T-helper 1 cell (primary cell): ENCODE results near the gene KNTC1.
"Not testable (repeated sequence)": the region's sequence is repeated elsewhere in the genome, so short reads cannot be mapped to it uniquely, and the experiment has no call there.

ENCODE experiments used
- DNase-seq, 5 donors: peaks; one replicate each; pipeline ENCODE4 v3.0.0-alpha.2; 2012 to 2020

The KNTC1 gene

DNA sequence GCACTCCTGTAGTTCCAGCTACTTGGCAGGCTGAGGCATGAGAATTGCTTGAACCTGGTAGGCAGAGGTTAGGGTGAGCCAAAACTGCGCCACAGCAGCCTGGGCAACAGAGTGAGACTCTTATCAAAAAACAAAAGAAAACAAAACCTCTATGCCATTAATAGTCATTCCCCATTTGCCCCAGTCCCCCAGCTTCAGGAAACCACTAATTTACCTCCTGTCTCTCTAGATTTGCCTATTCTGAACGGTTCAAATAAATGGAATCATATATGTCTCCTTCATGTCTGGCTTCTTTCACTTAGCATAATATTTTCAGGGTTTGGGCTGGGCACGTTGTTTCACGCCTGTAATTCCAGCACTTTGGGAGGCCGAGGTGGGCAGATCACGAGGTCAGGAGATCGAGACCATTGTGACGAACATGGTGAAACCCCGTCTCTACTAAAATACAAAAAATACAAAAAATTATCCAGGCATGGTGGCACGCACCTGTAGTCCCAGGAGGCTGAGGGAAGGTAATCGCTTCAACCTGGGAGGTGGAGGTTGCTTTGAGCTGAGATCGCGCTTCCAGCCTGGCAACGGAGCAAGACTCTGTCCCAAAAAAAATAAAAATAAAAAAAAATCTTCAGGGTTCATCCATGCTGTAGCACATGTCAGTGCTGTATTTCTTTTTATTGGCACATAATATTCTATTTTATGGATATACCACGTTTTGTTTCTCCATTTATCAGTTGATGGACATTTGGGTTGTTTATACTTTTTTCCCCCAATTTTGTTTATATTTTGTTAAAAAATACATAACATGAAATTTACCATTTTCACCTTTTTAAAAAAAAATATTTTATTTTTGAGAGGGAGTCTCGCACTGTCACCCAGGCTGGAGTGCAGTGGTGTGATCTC lies 31.9 kb downstream of the KNTC1 start:
- DNase-seq = no peak

DNA sequence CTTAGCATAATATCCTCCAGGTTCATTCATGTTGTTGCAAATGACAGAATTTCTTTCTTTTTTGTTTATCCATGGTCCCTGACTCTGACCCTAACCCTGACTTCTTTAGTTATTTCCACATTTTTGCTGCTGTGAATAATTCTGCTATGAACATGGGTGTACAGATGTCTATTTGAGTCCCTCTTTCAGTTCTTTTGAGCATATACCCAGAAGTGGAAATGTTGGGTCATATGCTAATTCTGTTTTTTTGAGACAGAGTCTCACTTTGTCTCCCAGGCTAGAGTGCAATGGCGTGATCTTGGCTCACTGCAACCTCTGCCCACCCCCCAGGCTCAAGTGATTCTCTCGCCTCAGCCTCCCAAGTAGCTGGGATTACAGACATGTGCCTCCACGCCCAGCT lies 33.1 kb downstream of the KNTC1 start:
- no peak for DNase-seq

DNA sequence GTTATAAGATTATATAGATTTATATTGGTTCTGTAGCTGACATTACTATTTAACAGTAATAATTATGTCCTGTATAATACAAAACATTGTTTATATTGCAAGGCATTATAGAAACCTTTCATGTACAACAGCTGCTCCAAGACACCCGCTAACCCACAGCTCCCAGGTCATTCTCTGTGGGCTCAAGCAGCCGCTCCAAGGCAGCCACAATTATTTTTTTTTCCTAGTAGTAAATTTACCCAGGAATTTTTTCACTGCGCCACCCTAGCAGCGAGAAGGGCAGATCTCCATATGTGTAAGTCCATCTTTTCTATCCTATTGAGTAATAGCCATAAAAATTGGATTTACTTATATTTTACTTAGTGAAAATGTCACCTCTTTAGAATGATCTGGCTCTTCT lies 36.3 kb downstream of the KNTC1 start:
- no peak for DNase-seq

GRCh38 chr12:122566816-122567215 lies 39.8 kb downstream of the KNTC1 start:
- DNase-seq = not testable (repeated sequence)

DNA sequence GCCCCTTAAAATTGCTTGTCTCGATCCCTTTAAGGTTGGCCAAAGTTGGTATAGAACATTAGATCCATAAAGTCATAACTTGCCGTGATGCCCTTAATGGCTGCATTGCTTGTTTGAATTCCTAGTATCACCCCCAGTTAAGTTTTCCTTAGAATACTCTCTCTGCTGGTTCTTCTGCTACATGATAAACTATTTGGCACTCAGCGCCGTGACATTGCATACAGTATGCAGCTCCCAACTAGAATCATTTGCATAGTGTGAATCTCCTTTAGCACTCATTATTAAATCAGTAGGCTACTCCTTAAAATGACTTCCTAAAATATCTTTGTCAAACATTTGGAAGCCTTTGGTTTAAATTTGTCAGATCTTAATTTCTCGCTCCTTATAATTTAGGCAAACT lies 42.2 kb downstream of the KNTC1 start:
- DNase-seq = no peak

DNA sequence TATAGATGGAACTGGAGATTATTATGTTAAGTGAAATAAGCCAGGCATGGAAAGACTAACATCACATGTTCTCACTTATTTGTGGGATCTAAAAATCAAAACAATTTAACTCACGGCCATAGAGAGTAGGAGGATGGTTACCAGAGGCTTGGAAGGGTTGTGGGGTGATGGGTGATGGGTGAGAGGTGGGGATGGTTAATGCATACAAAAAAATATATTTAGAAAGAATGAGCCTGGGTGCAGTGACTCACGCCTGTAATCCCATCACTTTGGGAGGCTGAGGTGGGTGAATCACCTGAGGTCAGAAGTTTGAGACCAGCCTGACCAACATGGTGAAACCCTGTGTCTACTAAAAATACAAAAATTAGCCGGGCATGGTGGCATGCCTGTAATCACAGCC lies 43.0 kb downstream of the KNTC1 start:
- DNase-seq = not testable (repeated sequence)

- DNase-seq = no peak
These were observed 44.8 kb downstream of the KNTC1 start for GRCh38 chr12:122571821-122572220.

- not testable (repeated sequence) for DNase-seq
These were observed 56.2 kb downstream of the KNTC1 start for GRCh38 chr12:122583294-122583693.

- no peak for DNase-seq
These were observed 57.3 kb downstream of the KNTC1 start for GRCh38 chr12:122584177-122584863.

GRCh38 chr12:122590990-122591389 lies 63.9 kb downstream of the KNTC1 start:
- no peak for DNase-seq

DNA sequence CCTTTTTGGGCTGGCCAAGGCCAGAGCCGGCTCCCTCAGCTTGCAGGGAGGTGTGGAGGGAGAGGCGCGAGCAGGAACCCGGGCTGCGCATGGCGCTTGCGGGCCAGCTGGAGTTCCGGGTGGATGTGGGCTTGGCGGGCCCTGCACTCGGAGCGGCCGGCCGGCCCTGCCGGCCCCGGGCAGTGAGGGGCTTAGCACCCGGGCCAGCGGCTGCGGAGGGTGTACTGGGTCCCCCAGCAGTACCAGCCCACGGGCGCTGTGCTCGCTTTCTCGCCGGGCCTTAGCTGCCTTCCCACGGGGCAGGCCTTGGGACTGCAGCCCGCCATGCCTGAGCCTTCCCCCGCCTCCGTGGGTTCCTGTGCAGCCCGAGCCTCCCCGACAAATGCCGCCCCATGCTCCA lies 64.9 kb downstream of the KNTC1 start:
- DNase-seq = not testable (repeated sequence)

DNA sequence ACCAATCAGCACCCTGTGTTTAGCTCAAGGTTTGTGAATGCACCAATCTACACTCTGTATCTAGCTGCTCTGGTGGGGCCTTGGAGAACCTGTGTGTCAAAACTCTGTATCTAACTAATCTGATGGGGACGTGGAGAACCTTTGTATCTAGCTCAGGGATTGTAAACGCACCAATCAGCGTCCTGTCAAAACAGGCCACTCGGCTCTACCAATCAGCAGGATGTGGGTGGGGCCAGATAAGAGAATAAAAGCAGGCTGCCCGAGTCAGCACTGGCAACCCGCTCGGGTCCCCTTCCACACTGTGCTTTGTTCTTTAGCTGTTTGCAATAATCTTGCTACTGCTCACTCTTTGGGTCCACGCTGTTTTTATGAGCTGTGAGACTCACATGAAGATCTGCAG lies 65.5 kb downstream of the KNTC1 start:
- not testable (repeated sequence) for DNase-seq

GRCh38 chr12:122593910-122594309 lies 66.9 kb downstream of the KNTC1 start:
- peak in 1 of 5 donors; percentile 15 for DNase-seq

- DNase-seq = no peak
These were observed 69.8 kb downstream of the KNTC1 start for GRCh38 chr12:122596838-122597237.

DNA sequence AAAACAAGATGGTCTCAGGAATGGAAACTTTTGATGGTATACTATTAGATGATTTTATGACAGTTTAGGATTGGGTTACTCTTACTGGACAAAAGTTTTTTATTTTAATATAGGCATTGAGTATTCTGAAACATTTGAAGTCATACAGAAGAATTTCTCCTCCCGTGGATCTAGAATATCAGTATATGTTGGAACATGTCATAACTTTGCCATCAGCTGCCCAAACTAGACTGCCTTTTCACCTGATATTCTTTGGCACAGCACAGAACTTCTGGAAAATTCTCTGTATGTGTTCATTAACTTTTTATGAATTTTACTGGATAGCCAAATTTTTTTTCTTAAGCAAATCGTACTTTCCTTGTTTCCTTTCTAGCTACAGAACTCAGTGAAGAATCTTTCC lies 75.4 kb downstream of the KNTC1 start:
- DNase-seq = no peak

DNA sequence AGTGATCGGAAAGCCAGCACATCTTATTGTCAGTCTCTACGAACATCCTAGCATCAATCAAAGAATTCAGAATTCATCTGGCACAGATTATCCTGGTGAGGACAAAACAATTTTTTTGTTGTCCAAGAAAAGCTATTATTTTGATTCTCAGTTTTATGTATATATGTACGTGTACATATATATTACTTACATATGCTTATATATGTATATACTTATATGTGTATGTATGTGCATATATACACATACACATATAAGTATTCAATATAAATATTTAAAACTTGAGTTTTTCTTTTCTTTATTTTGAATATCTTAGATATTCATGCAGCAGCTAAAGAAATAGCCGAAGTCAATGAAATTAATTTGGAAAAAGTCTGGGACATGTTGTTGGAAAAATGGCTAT lies 77.9 kb downstream of the KNTC1 start:
- no peak for DNase-seq

DNA sequence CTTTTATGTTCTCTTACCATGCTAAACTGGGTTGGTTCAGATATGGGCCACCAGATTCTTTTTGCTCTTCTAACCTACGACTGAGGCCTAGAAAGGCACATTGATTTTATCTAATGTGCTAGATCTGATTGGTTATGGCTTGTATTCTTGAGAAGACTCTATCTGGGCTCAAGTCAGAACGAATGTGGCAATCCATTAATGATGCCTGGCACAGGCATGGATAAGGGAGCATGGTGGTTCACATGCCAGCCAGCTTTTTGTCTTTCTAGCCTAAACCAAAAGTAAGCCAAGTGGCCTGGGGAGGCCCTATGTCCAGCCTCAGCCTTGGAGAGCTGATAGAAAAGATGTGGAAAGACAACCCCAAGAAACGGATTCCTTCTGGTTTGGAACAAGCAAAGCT lies 82.7 kb downstream of the KNTC1 start:
- no peak for DNase-seq

- no peak for DNase-seq
These were observed 83.2 kb downstream of the KNTC1 start for GRCh38 chr12:122610207-122610606.

DNA sequence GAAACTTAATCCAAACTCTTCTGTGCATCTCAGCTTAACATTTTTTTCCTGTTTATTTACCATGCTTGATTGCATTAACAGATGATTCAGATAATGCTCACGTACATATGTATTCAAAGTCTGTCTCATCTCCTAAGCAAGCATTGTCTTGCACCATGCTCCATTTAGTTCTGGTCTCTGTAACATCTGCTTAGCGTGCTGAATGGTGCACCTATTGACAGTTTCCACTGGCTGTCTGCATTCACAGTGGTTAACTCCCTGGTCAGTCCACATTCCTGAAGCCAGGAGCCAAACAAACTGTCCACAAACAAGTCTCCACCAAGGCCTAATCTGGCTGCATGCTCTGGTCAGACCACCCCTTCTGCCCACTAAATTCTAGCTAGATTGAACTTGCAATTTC lies 83.9 kb downstream of the KNTC1 start:
- DNase-seq = no peak

DNA sequence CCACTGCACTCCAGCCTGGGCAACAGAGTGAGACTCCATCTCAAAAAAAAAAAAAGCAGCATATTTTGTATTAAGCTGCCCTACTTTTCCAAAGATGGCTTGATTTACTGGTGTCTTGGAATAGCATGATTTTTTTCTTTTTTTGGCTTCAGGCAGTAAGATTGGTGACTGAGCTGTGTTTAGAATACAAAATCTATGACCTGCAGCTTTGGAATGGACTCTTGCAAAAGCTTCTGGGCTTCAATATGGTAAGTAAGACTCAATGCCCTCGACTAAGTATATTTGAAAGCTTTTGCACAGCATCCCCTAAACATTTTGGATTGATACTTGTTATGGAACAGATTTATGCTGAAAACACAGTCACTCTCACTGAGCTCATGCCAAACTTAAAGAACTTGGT lies 87.8 kb downstream of the KNTC1 start:
- no peak for DNase-seq

DNA sequence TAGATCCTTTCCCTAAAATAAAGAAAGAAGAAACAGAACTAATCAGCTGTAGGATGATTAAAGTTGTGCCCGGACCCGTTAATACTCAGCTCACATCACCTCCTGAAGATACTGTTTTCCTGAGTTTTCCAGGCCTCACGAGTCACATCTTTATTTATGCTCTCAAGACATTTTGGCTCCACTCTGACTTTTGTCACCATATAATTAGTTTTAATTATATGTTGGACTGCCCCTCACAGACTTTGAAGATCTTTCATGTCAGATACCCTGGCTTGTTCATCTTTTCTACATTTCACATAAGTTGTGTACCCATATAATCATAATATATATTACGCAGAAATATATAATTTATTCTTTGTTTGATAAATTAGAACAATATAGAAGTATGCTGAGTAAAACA lies 88.7 kb downstream of the KNTC1 start:
- DNase-seq = no peak

- DNase-seq = no peak
These were observed 108.4 kb downstream of the KNTC1 start for GRCh38 chr12:122635471-122635870.

DNA sequence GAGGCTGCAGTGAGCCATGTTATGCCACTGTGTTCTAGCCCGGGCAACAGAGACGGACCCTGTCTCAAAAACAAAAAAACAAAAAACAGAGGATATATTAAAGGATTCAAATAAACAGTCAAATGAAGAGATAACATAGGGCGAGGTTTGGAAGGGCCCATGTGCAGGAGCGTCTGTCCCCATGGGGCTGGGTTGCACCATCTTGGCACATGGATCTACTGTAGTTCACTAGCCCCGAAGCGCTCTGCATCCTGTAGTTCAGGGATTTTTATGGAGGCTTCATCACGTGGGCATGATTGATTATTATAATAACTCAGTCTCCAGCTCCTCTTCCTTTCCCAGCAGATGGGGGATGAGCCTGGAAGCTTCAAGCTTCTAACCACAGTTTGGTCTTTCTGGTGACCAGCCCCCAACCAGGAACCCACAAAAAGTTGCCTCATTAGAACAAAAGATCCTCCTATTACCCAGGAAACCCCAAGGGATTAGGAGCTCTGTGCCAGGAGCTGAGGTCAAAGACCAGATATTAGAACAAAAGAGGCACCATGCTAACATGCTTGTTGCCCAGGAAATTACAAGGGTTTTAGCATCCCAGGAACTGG lies 116.3 kb downstream of the KNTC1 start:
- no peak for DNase-seq
